Fibroblast of upper back skin (primary cell): ENCODE measurements around the gene NCLN.
A peak's percentile ranks its signal among the peaks of the same experiment; 100 is the strongest.
"Not testable (repeated sequence)": the region's sequence is repeated elsewhere in the genome, so short reads cannot be mapped to it uniquely, and the experiment has no call there.

ENCODE experiments used
- DNase-seq: peaks from one replicate; pipeline ENCODE4 v3.0.0-alpha.2; 2013

The NCLN gene

GRCh38 chr19:3184847-3185460 is 776 bp upstream of the NCLN start:
- DNase-seq = peak; percentile 68

GRCh38 chr19:3186160-3186688 is 494 bp downstream of the NCLN start:
- DNase-seq = no peak

GRCh38 chr19:3186891-3187661 is 1.3 kb downstream of the NCLN start:
- DNase-seq = no peak

- no peak for DNase-seq
Measured at GRCh38 chr19:3187662-3188511, 2.2 kb downstream of the NCLN start.

- no peak for DNase-seq
Measured at GRCh38 chr19:3188627-3189596, 3.2 kb downstream of the NCLN start.

- DNase-seq = no peak
Measured at GRCh38 chr19:3189702-3190469, 4.2 kb downstream of the NCLN start.

- no peak for DNase-seq
Measured at GRCh38 chr19:3190470-3190770, 4.7 kb downstream of the NCLN start.

GRCh38 chr19:3190921-3191805 is 5.4 kb downstream of the NCLN start:
- DNase-seq = no peak

GRCh38 chr19:3191806-3192104 is 6.0 kb downstream of the NCLN start:
- not testable (repeated sequence) for DNase-seq

- DNase-seq = no peak
Measured at GRCh38 chr19:3192228-3192635, 6.5 kb downstream of the NCLN start.

GRCh38 chr19:3192684-3193083 is 7.0 kb downstream of the NCLN start:
- DNase-seq = no peak

GRCh38 chr19:3193256-3194105 is 7.8 kb downstream of the NCLN start:
- DNase-seq = no peak

GRCh38 chr19:3194106-3195087 is 8.7 kb downstream of the NCLN start:
- no peak for DNase-seq

- no peak for DNase-seq
Measured at GRCh38 chr19:3196064-3196932, 10.6 kb downstream of the NCLN start.

GRCh38 chr19:3196933-3197205 is 11.1 kb downstream of the NCLN start:
- no peak for DNase-seq

- DNase-seq = no peak
Measured at GRCh38 chr19:3198901-3199700, 13.4 kb downstream of the NCLN start.
